ENCODE measurements around the gene RTN1.
A peak's percentile ranks its signal among the peaks of the same experiment; 100 is the strongest.

Gene RTN1

GRCh38 chr14:59739794-59740193 is 130.8 kb downstream of the RTN1 start:
- peaks cover 6% of the 10 kb centered on the region for H3K9me3 ChIP-seq (replicated peaks; ENCODE audit: low read length)
- H3K4me3 ChIP-seq (ENCODE audit: low read length) = no peak overlapping the region
- H3K9ac ChIP-seq (ENCODE audit: low read depth, low read length) = no peak overlapping the region
- H3K4me1 ChIP-seq (ENCODE audit: control insufficient read depth, insufficient read depth, low read length) = no peaks in the 10 kb centered on the region
- H3K36me3 ChIP-seq (ENCODE audit: insufficient read depth, low read length) = no peaks in the 10 kb centered on the region
- no peak overlapping the region for H3K4me2 ChIP-seq (ENCODE audit: low read length)
- H3K27me3 ChIP-seq (ENCODE audit: control insufficient read depth, insufficient read depth, low read length) = no peaks in the 10 kb centered on the region

- H3K27me3 ChIP-seq (ENCODE audit: control insufficient read depth, insufficient read depth, low read length) = no peaks in the 10 kb centered on the region
- peaks cover 9% of the 10 kb centered on the region for H3K4me1 ChIP-seq (ENCODE audit: control insufficient read depth, insufficient read depth, low read length)
- H3K9ac ChIP-seq (ENCODE audit: low read depth, low read length) = no peak overlapping the region
- no peak overlapping the region for H3K4me3 ChIP-seq (ENCODE audit: low read length)
- H3K4me2 ChIP-seq (ENCODE audit: low read length) = no peak overlapping the region
- no peaks in the 10 kb centered on the region for H3K36me3 ChIP-seq (ENCODE audit: insufficient read depth, low read length)
- no peaks in the 10 kb centered on the region for H3K9me3 ChIP-seq (replicated peaks; ENCODE audit: low read length)
Measured at GRCh38 chr14:59728304-59728703, 142.3 kb downstream of the RTN1 start.

GRCh38 chr14:59727073-59727661 is 143.4 kb downstream of the RTN1 start:
- H3K36me3 ChIP-seq (ENCODE audit: insufficient read depth, low read length) = no peaks in the 10 kb centered on the region
- H3K4me3 ChIP-seq (ENCODE audit: low read length) = no peak overlapping the region
- peaks cover 9% of the 10 kb centered on the region for H3K4me1 ChIP-seq (ENCODE audit: control insufficient read depth, insufficient read depth, low read length)
- no peak overlapping the region for H3K4me2 ChIP-seq (ENCODE audit: low read length)
- H3K9ac ChIP-seq (ENCODE audit: low read depth, low read length) = no peak overlapping the region
- H3K27me3 ChIP-seq (ENCODE audit: control insufficient read depth, insufficient read depth, low read length) = no peaks in the 10 kb centered on the region
- H3K9me3 ChIP-seq (replicated peaks; ENCODE audit: low read length) = no peaks in the 10 kb centered on the region

GRCh38 chr14:59711080-59711479 is 159.5 kb downstream of the RTN1 start:
- no peaks in the 10 kb centered on the region for H3K36me3 ChIP-seq (ENCODE audit: insufficient read depth, low read length)
- no peaks in the 10 kb centered on the region for H3K27me3 ChIP-seq (ENCODE audit: control insufficient read depth, insufficient read depth, low read length)
- H3K9ac ChIP-seq (ENCODE audit: low read depth, low read length) = no peak overlapping the region
- H3K9me3 ChIP-seq (replicated peaks; ENCODE audit: low read length) = no peaks in the 10 kb centered on the region
- peaks cover 3% of the 10 kb centered on the region for H3K4me1 ChIP-seq (ENCODE audit: control insufficient read depth, insufficient read depth, low read length)
- H3K4me2 ChIP-seq (ENCODE audit: low read length) = no peak overlapping the region
- H3K4me3 ChIP-seq (ENCODE audit: low read length) = no peak overlapping the region

- Histone ChIP-seq H3K27me3 (ENCODE audit: control insufficient read depth, insufficient read depth, low read length) (no peaks in the 10 kb centered on the region), H3K9me3 (replicated peaks; ENCODE audit: low read length) (no peaks in the 10 kb centered on the region), H3K4me2 (ENCODE audit: low read length) (no peak overlapping the region), H3K9ac (ENCODE audit: low read depth, low read length) (no peak overlapping the region), H3K4me3 (ENCODE audit: low read length) (no peak overlapping the region), H3K36me3 (ENCODE audit: insufficient read depth, low read length) (no peaks in the 10 kb centered on the region), H3K4me1 (ENCODE audit: control insufficient read depth, insufficient read depth, low read length) (peaks cover 15% of the 10 kb centered on the region)
Measured at GRCh38 chr14:59707778-59708561, 162.6 kb downstream of the RTN1 start.

- no peaks in the 10 kb centered on the region for H3K9me3 ChIP-seq (replicated peaks; ENCODE audit: low read length)
- no peak overlapping the region for H3K9ac ChIP-seq (ENCODE audit: low read depth, low read length)
- H3K4me1 ChIP-seq (ENCODE audit: control insufficient read depth, insufficient read depth, low read length) = peaks cover 28% of the 10 kb centered on the region
- no peak overlapping the region for H3K4me3 ChIP-seq (ENCODE audit: low read length)
- no peak overlapping the region for H3K4me2 ChIP-seq (ENCODE audit: low read length)
- no peaks in the 10 kb centered on the region for H3K27me3 ChIP-seq (ENCODE audit: control insufficient read depth, insufficient read depth, low read length)
- H3K36me3 ChIP-seq (ENCODE audit: insufficient read depth, low read length) = no peaks in the 10 kb centered on the region
Measured at GRCh38 chr14:59705866-59706265, 164.7 kb downstream of the RTN1 start.

GRCh38 chr14:59705245-59705644 is 165.3 kb downstream of the RTN1 start:
- no peaks in the 10 kb centered on the region for H3K27me3 ChIP-seq (ENCODE audit: control insufficient read depth, insufficient read depth, low read length)
- H3K36me3 ChIP-seq (ENCODE audit: insufficient read depth, low read length) = no peaks in the 10 kb centered on the region
- no peak overlapping the region for H3K4me3 ChIP-seq (ENCODE audit: low read length)
- H3K4me2 ChIP-seq (ENCODE audit: low read length) = no peak overlapping the region
- no peak overlapping the region for H3K9ac ChIP-seq (ENCODE audit: low read depth, low read length)
- no peaks in the 10 kb centered on the region for H3K9me3 ChIP-seq (replicated peaks; ENCODE audit: low read length)
- H3K4me1 ChIP-seq (ENCODE audit: control insufficient read depth, insufficient read depth, low read length) = peaks cover 28% of the 10 kb centered on the region

GRCh38 chr14:59704054-59704645 is 166.4 kb downstream of the RTN1 start:
- Histone ChIP-seq H3K9me3 (replicated peaks; ENCODE audit: low read length) (no peaks in the 10 kb centered on the region), H3K4me3 (ENCODE audit: low read length) (no peak overlapping the region), H3K4me1 (ENCODE audit: control insufficient read depth, insufficient read depth, low read length) (peaks cover 35% of the 10 kb centered on the region)

GRCh38 chr14:59699442-59699841 is 171.1 kb downstream of the RTN1 start:
- Histone ChIP-seq H3K36me3 (ENCODE audit: insufficient read depth, low read length) (no peaks in the 10 kb centered on the region), H3K4me3 (ENCODE audit: low read length) (no peak overlapping the region), H3K4me2 (ENCODE audit: low read length) (no peak overlapping the region), H3K9me3 (replicated peaks; ENCODE audit: low read length) (no peaks in the 10 kb centered on the region), H3K9ac (ENCODE audit: low read depth, low read length) (no peak overlapping the region), H3K4me1 (ENCODE audit: control insufficient read depth, insufficient read depth, low read length) (peaks cover 63% of the 10 kb centered on the region), H3K27me3 (ENCODE audit: control insufficient read depth, insufficient read depth, low read length) (no peaks in the 10 kb centered on the region)

More at GRCh38 chr14:59704054-59704645, 166.4 kb downstream of the RTN1 start:
- Histone ChIP-seq H3K27me3 (ENCODE audit: control insufficient read depth, insufficient read depth, low read length) (no peaks in the 10 kb centered on the region), H3K9ac (ENCODE audit: low read depth, low read length) (no peak overlapping the region), H3K4me2 (ENCODE audit: low read length) (no peak overlapping the region), H3K36me3 (ENCODE audit: insufficient read depth, low read length) (no peaks in the 10 kb centered on the region)

- Histone ChIP-seq H3K9me3 (replicated peaks; ENCODE audit: low read length) (no peaks in the 10 kb centered on the region), H3K4me2 (ENCODE audit: low read length) (peak overlapping the region; percentile 4), H3K27me3 (ENCODE audit: control insufficient read depth, insufficient read depth, low read length) (no peaks in the 10 kb centered on the region), H3K9ac (ENCODE audit: low read depth, low read length) (no peak overlapping the region), H3K36me3 (ENCODE audit: insufficient read depth, low read length) (no peaks in the 10 kb centered on the region), H3K4me3 (ENCODE audit: low read length) (no peak overlapping the region), H3K4me1 (ENCODE audit: control insufficient read depth, insufficient read depth, low read length) (peaks cover 69% of the 10 kb centered on the region)
Measured at GRCh38 chr14:59698793-59699192, 171.8 kb downstream of the RTN1 start.

GRCh38 chr14:59695198-59695597 is 175.4 kb downstream of the RTN1 start:
- peaks cover 80% of the 10 kb centered on the region for H3K4me1 ChIP-seq (ENCODE audit: control insufficient read depth, insufficient read depth, low read length)
- H3K27me3 ChIP-seq (ENCODE audit: control insufficient read depth, insufficient read depth, low read length) = no peaks in the 10 kb centered on the region
- H3K4me3 ChIP-seq (ENCODE audit: low read length) = peak overlapping the region; percentile 57
- peak overlapping the region; percentile 79 for H3K9ac ChIP-seq (ENCODE audit: low read depth, low read length)
- peak overlapping the region; percentile 77 for H3K4me2 ChIP-seq (ENCODE audit: low read length)
- H3K9me3 ChIP-seq (replicated peaks; ENCODE audit: low read length) = no peaks in the 10 kb centered on the region
- H3K36me3 ChIP-seq (ENCODE audit: insufficient read depth, low read length) = no peaks in the 10 kb centered on the region
